HG03159 (cell line): ENCODE measurements around the gene RHEBL1.
A peak's percentile ranks its signal among the peaks of the same experiment; 100 is the strongest.

Experiments
- ATAC-seq: cut with Tn5 transposase; IDR thresholded peaks from one replicate; pipeline ENCODE4 v1.9.1; 2021; ENCODE audit warnings: mild to moderate bottlenecking, moderate library complexity; ENCODE audit not compliant: unreplicated experiment

Gene RHEBL1

GRCh38 chr12:49069507-49070346, at the start of gene RHEBL1:
TSS of gene RHEBL1 (minus strand) at chr12:49069979. CDS start at chr12:49069785, 194 bp downstream.
- peak; percentile 98 for ATAC-seq

GRCh38 chr12:49111206-49111605, 41.4 kb upstream of the RHEBL1 start:
- ATAC-seq: no peak

- ATAC-seq: peak; percentile 98
Measured at GRCh38 chr12:49110464-49111155, 40.8 kb upstream of the RHEBL1 start, which contains the start of gene LMBR1L. TSS of gene LMBR1L (minus strand) at chr12:49110847. CDS start at chr12:49110555, 292 bp downstream.

- ATAC-seq: no peak
Measured at GRCh38 chr12:49109641-49110463, 40.1 kb upstream of the RHEBL1 start.

- ATAC-seq: no peak
Measured at GRCh38 chr12:49108958-49109404, 39.2 kb upstream of the RHEBL1 start.

GRCh38 chr12:49105504-49106084, 35.8 kb upstream of the RHEBL1 start:
- no peak for ATAC-seq

- no peak for ATAC-seq
Measured at GRCh38 chr12:49104822-49105221, 35.0 kb upstream of the RHEBL1 start.

- no peak for ATAC-seq
Measured at GRCh38 chr12:49100380-49100779, 30.6 kb upstream of the RHEBL1 start.

- ATAC-seq: no peak
Measured at GRCh38 chr12:49098703-49099102, 28.9 kb upstream of the RHEBL1 start.

- ATAC-seq: no peak
Measured at GRCh38 chr12:49098035-49098451, 28.3 kb upstream of the RHEBL1 start.

GRCh38 chr12:49097381-49097780, 27.6 kb upstream of the RHEBL1 start:
- no peak for ATAC-seq

- ATAC-seq: no peak
Measured at GRCh38 chr12:49094975-49095365, 25.2 kb upstream of the RHEBL1 start.

- ATAC-seq: no peak
Measured at GRCh38 chr12:49094160-49094974, 24.6 kb upstream of the RHEBL1 start, which contains the start of gene DHH. TSS of gene DHH (minus strand) at chr12:49094801. CDS start at chr12:49094512, 289 bp downstream.

- ATAC-seq: no peak
Measured at GRCh38 chr12:49093792-49094159, 24.0 kb upstream of the RHEBL1 start.

- ATAC-seq: no peak
Measured at GRCh38 chr12:49092816-49093406, 23.1 kb upstream of the RHEBL1 start.

- no peak for ATAC-seq
Measured at GRCh38 chr12:49092086-49092815, 22.5 kb upstream of the RHEBL1 start.

GRCh38 chr12:49091836-49092085, 22.0 kb upstream of the RHEBL1 start:
- ATAC-seq: no peak

- no peak for ATAC-seq
Measured at GRCh38 chr12:49091056-49091835, 21.5 kb upstream of the RHEBL1 start.
